IMR-90 (cell line): Measurements from ENCODE around the gene NFIA. TPM values are rescaled to one million over a fixed set of nuclear protein-coding genes. Genes with fewer than 3 reads are reported as not detected.

Experiments
- ATAC-seq: fragments of 200-7000 bp; cut with Tn5 transposase; 2 replicates; pipeline ENCODE4 v1.9.1; 2020; ENCODE audit warnings: low read depth, mild to moderate bottlenecking, moderate library complexity
- BruUV-seq: library from RNA; stranded (reverse); fragments of 400-500 nt; replicated peaks from 2 replicates; lab custom pipeline; 2021; lab: Mats Ljungman, UMichigan
- CTCF ChIA-PET: fragments of 300-600 bp; formaldehyde crosslinking; extraction: SDS; loops from one replicate; lab custom pipeline; 2021; ENCODE audit warnings: antibody characterized with exemption; lab: Yijun Ruan, JAX
- POLR2A ChIA-PET: fragments of 300-600 bp; sonication (Branson Sonifier 250); formaldehyde crosslinking; loops from one replicate; lab custom pipeline; 2022; ENCODE audit warnings: antibody characterized with exemption; ENCODE audit not compliant: unreplicated experiment; lab: Charles Lee
- DNase-seq: peaks from one replicate; pipeline ENCODE4 v3.0.0; 2013
- H2AFZ ChIP-seq: replicated peaks from 2 replicates; pipeline ENCODE3; 2013; ENCODE audit warnings: low read length, mild to moderate bottlenecking; ENCODE audit not compliant: poor library complexity
- H2AK5ac ChIP-seq: 2 replicates; pipeline ENCODE4 v1.6.1; 2013; ENCODE audit warnings: low read depth, low read length, inconsistent platforms
- H2AK9ac ChIP-seq: replicated peaks from 2 replicates; pipeline ENCODE3; 2013; ENCODE audit warnings: mild to moderate bottlenecking, low read depth, low read length, moderate library complexity; ENCODE audit not compliant: poor library complexity
- H2BK120ac ChIP-seq: 2 replicates; pipeline ENCODE4 v1.6.1; 2013; ENCODE audit warnings: low read depth, low read length, inconsistent platforms
- H2BK15ac ChIP-seq: 3 replicates; pipeline ENCODE4 v1.6.1; 2013; ENCODE audit warnings: low read depth, low read length, inconsistent platforms
- H2BK20ac ChIP-seq: 2 replicates; pipeline ENCODE4 v1.6.1; 2013; ENCODE audit warnings: low read depth, mild to moderate bottlenecking, inconsistent platforms, low read length, moderate library complexity
- H2BK5ac ChIP-seq: 2 replicates; pipeline ENCODE4 v1.6.1; 2013; ENCODE audit warnings: mild to moderate bottlenecking, low read depth, low read length, inconsistent platforms; ENCODE audit not compliant: poor library complexity, severe bottlenecking
- H3K14ac ChIP-seq: replicated peaks from 2 replicates; pipeline ENCODE4 v1.6.1; 2013; ENCODE audit warnings: low read depth, low read length, inconsistent platforms
- H3K18ac ChIP-seq: 2 replicates; pipeline ENCODE4 v1.6.1; 2013; ENCODE audit warnings: low read depth, low read length, control low read depth
- H3K23ac ChIP-seq: 2 replicates; pipeline ENCODE4 v1.6.1; 2013; ENCODE audit warnings: low read depth, low read length, inconsistent platforms
- H3K27ac ChIP-seq: 2 replicates; pipeline ENCODE4 v1.5.1; 2013; ENCODE audit warnings: mild to moderate bottlenecking, control low read depth, low read length; ENCODE audit not compliant: insufficient read depth
- H3K27me3 ChIP-seq: 2 replicates; pipeline ENCODE4 v1.6.1; 2013; ENCODE audit warnings: low read length; ENCODE audit not compliant: control insufficient read depth, insufficient read depth
- H3K36me3 ChIP-seq: 2 replicates; pipeline ENCODE4 v1.6.1; 2013; ENCODE audit warnings: low read length, mixed read lengths; ENCODE audit not compliant: control insufficient read depth, insufficient read depth
- H3K4ac ChIP-seq: 2 replicates; pipeline ENCODE4 v1.6.1; 2013; ENCODE audit warnings: low read depth, low read length, inconsistent platforms
- H3K4me1 ChIP-seq: 2 replicates; pipeline ENCODE4 v1.6.1; 2013; ENCODE audit warnings: low read length, mixed read lengths; ENCODE audit not compliant: control insufficient read depth, insufficient read depth
- H3K4me2 ChIP-seq: 2 replicates; pipeline ENCODE4 v1.6.1; 2013; ENCODE audit warnings: low read depth, mild to moderate bottlenecking, control low read depth, low read length, moderate library complexity
- H3K4me3 ChIP-seq: 2 replicates; pipeline ENCODE4 v1.5.1; 2013; ENCODE audit warnings: low read depth, mild to moderate bottlenecking, control low read depth, low read length, moderate library complexity; ENCODE audit not compliant: insufficient read depth
- H3K56ac ChIP-seq: 2 replicates; pipeline ENCODE4 v1.6.1; 2013; ENCODE audit warnings: low read length, inconsistent platforms; ENCODE audit not compliant: insufficient read depth; ENCODE audit errors: extremely low read depth
- H3K79me1 ChIP-seq, 2 experiments: 2 replicates each; pipeline ENCODE4 v1.6.1; 2013; ENCODE audit warnings: low read length in 2 of 2, inconsistent platforms in 1 of 2, low read depth in 1 of 2
- H3K9ac ChIP-seq: 2 replicates; pipeline ENCODE4 v1.6.1; 2013; ENCODE audit warnings: low read depth, low read length, control low read depth
- H3K9me1 ChIP-seq: 2 replicates; pipeline ENCODE4 v1.6.1; 2013; ENCODE audit warnings: low read length, inconsistent platforms; ENCODE audit not compliant: insufficient read depth
- H3K9me3 ChIP-seq: 2 replicates; pipeline ENCODE4 v1.6.1; 2013; ENCODE audit warnings: low read length; ENCODE audit not compliant: control insufficient read depth, insufficient read depth
- H4K20me1 ChIP-seq: 2 replicates; pipeline ENCODE4 v1.6.1; 2013; ENCODE audit warnings: low read length, inconsistent platforms; ENCODE audit not compliant: insufficient read depth
- H4K5ac ChIP-seq: 2 replicates; pipeline ENCODE4 v1.6.1; 2013; ENCODE audit warnings: mild to moderate bottlenecking, low read depth, low read length, control low read depth
- H4K8ac ChIP-seq, 2 experiments: 2 replicates each; pipeline ENCODE4 v1.6.1; 2013; ENCODE audit warnings: low read depth in 2 of 2, low read length in 2 of 2, control low read depth in 1 of 2, inconsistent platforms in 1 of 2
- H4K91ac ChIP-seq: 2 replicates; pipeline ENCODE4 v1.6.1; 2013; ENCODE audit warnings: low read depth, low read length, inconsistent platforms; ENCODE audit not compliant: insufficient read depth
- BHLHE40 ChIP-seq: fragments of 150-350 bp; IDR thresholded peaks from 2 replicates; pipeline ENCODE4 v1.6.1; 2016; ENCODE audit warnings: mild to moderate bottlenecking, low read depth, low read length
- CEBPB ChIP-seq: IDR thresholded peaks from 2 replicates; pipeline ENCODE4 v1.6.1; 2012; ENCODE audit warnings: low read depth, low read length, improper control_type of control experiment
- CTCF ChIP-seq: conservative IDR thresholded peaks from 2 replicates; pipeline ENCODE4 v1.5.1; 2012; ENCODE audit warnings: mild to moderate bottlenecking, low read depth, low read length, improper control_type of control experiment
- ELK1 ChIP-seq: fragments of 150-350 bp; IDR thresholded peaks from 2 replicates; pipeline ENCODE4 v1.6.1; 2016; ENCODE audit warnings: low read depth, mild to moderate bottlenecking, low read length, moderate library complexity, borderline replicate concordance
- FOS ChIP-seq: fragments of 150-350 bp; IDR thresholded peaks from 2 replicates; pipeline ENCODE4 v1.6.1; 2016; ENCODE audit warnings: low read depth, low read length
- MAFK ChIP-seq: IDR thresholded peaks from 2 replicates; pipeline ENCODE4 v1.6.1; 2012; ENCODE audit warnings: low read depth, low read length, improper control_type of control experiment
- MAZ ChIP-seq: IDR thresholded peaks from 2 replicates; pipeline ENCODE4 v1.6.1; 2012; ENCODE audit warnings: low read depth, mild to moderate bottlenecking, low read length, improper control_type of control experiment, moderate library complexity, borderline replicate concordance
- POLR2A ChIP-seq: IDR thresholded peaks from 2 replicates; pipeline ENCODE4 v1.6.1; 2012; ENCODE audit warnings: mild to moderate bottlenecking, low read depth, low read length
- RAD21 ChIP-seq: IDR thresholded peaks from 2 replicates; pipeline ENCODE4 v1.6.1; 2012; ENCODE audit warnings: low read length, improper control_type of control experiment
- RFX5 ChIP-seq: IDR thresholded peaks from 2 replicates; pipeline ENCODE4 v1.8.0; 2012; ENCODE audit warnings: low read depth, mild to moderate bottlenecking, low read length, moderate library complexity
- SMC3 ChIP-seq: fragments of 150-350 bp; IDR thresholded peaks from 2 replicates; pipeline ENCODE4 v1.6.1; 2016; ENCODE audit warnings: low read depth, mild to moderate bottlenecking, antibody characterized with exemption, low read length, moderate library complexity
- WGBS, 2 experiments: methylation state at CpG; one replicate each; pipeline versions ENCODE4 v1.1.5 to v1.1.7; 2013; ENCODE audit warnings: missing lambda C conversion rate in 2 of 2; ENCODE audit not compliant: insufficient read length in 1 of 2; ENCODE audit errors: extremely low coverage in 2 of 2; 5-methylcytosine and 5-hydroxymethylcytosine counted together
- dilution Hi-C: fragments of 300-500 bp; cut with HindIII; formaldehyde crosslinking; loops from one replicate; pipeline ENCODE4 v1.14.3; 2018; ENCODE audit warnings: low sequenced_read_pairs; ENCODE audit not compliant: unreplicated experiment
- in situ Hi-C: fragments of 300-500 bp; cut with MboI; formaldehyde crosslinking; loops from 3 replicates; pipeline ENCODE4 v1.14.3; 2019; ENCODE audit warnings: low sequenced_read_pairs, inconsistent platforms, mixed read lengths
- intact Hi-C: fragments of 100-400 bp; cut with micrococcal nuclease; formaldehyde crosslinking; loops from 2 replicates; pipeline ENCODE4 v1.10.0; 2022
- polyA plus RNA-seq, 3 experiments: library from polyadenylated mRNA; depleted of rRNA; stranded (reverse); fragments of >200 nt; gene quantifications; 2 replicates each; pipeline ENCODE4 v1.2.3, GENCODE V29; 2012; ENCODE audit warnings: low replicate concordance in 1 of 3
- total RNA-seq: library from RNA; depleted of rRNA; stranded (reverse); fragments of >200 nt; gene quantifications from 2 replicates; pipeline ENCODE4 v1.2.3, GENCODE V29; 2012

The NFIA gene
- total and polyA plus RNA-seq, 2 of the 4 experiments (the other 2 are of a cell fraction) = 1.6 to 2.2 TPM

GRCh38 chr1:61247051-61247825 is 164.9 kb downstream of the NFIA start (continued):
- TF ChIP-seq ELK1 = no peak

- H4K20me1 ChIP-seq = no peaks in the 10 kb centered on the region
- no peak overlapping the region for H2AK9ac ChIP-seq
- H2BK120ac ChIP-seq = no peak overlapping the region
- H3K14ac ChIP-seq = no peak overlapping the region
- H4K8ac ChIP-seq = no peak overlapping the region
- no peak overlapping the region for H3K27ac ChIP-seq
- H3K4me3 ChIP-seq = no peak overlapping the region
- no peaks in the 10 kb centered on the region; the same call in 1 of the 2 replicates for H3K27me3 ChIP-seq
- H2BK20ac ChIP-seq = no peak overlapping the region
- ChIA-PET POLR2A (no interaction called here), CTCF (interaction anchor here (0.7 to 1.2 kb wide), 2 partner anchors 130 to 170 kb away, joined by 3 to 4 read pairs; no protein-coding TSS in a partner anchor)
- H2BK5ac ChIP-seq = no peak overlapping the region
- H3K79me1 ChIP-seq = no peaks in the 10 kb centered on the region
- H3K4me1 ChIP-seq = peaks cover 2% of the 10 kb centered on the region; the same call in 1 of the 2 replicates
- no peak overlapping the region for H4K91ac ChIP-seq
- no peak overlapping the region for H2AFZ ChIP-seq
- H3K56ac ChIP-seq = no peak overlapping the region
- no peak overlapping the region for H2AK5ac ChIP-seq
- in situ Hi-C loops (no loop called here), intact Hi-C loops (no loop called here), dilution Hi-C loops (no loop called here)
- ATAC-seq (no peak), DNase-seq (no peak)
- no peak overlapping the region for H3K9ac ChIP-seq
- no CpG with 5 or more reads among the region's 6 CpGs for WGBS, 2 experiments
- no peak overlapping the region for H3K4me2 ChIP-seq
- H3K18ac ChIP-seq = no peak overlapping the region
- no peak overlapping the region for H3K4ac ChIP-seq
- H3K9me3 ChIP-seq = no peaks in the 10 kb centered on the region
- no peak overlapping the region for H3K23ac ChIP-seq
- H3K9me1 ChIP-seq = no peaks in the 10 kb centered on the region
- H3K36me3 ChIP-seq = no peaks in the 10 kb centered on the region
- no TSS peak for BruUV-seq
- H4K5ac ChIP-seq = no peak overlapping the region
- no peak overlapping the region for H2BK15ac ChIP-seq
- no peak for TF ChIP-seq SMC3
- TF ChIP-seq MAZ = no peak
- no peak for TF ChIP-seq RFX5
- TF ChIP-seq BHLHE40 = no peak
- no peak for TF ChIP-seq RAD21
- no peak for TF ChIP-seq MAFK
- no peak for TF ChIP-seq CTCF
- TF ChIP-seq POLR2A = no peak
- no peak for TF ChIP-seq CEBPB
- no peak for TF ChIP-seq FOS
Measured at GRCh38 chr1:61247881-61248752, 165.8 kb downstream of the NFIA start.
